Osteocyte (in vitro differentiated cells): ENCODE data around the gene SIX4. TPM values are rescaled to one million over a fixed set of nuclear protein-coding genes. Genes with fewer than 3 reads are reported as not detected.
"Not testable (repeated sequence)": the region's sequence is repeated elsewhere in the genome, so short reads cannot be mapped to it uniquely, and the experiment has no call there.

Experiments used
- DNase-seq: peaks from one replicate; pipeline ENCODE4 v3.0.0; 2021; ENCODE audit warnings: mixed read lengths; ENCODE audit not compliant: unreplicated experiment; ENCODE audit errors: extremely low spot score
- H3K27ac Mint-ChIP-seq: one replicate; pipeline ENCODE4 v1.8.0; 2021; ENCODE audit warnings: mild to moderate bottlenecking, mixed read lengths; ENCODE audit not compliant: unreplicated experiment
- H3K27me3 Mint-ChIP-seq: one replicate; pipeline ENCODE4 v1.8.0; 2021; ENCODE audit warnings: mixed read lengths; ENCODE audit not compliant: unreplicated experiment
- H3K36me3 Mint-ChIP-seq: one replicate; pipeline ENCODE4 v1.8.0; 2021; ENCODE audit warnings: mixed read lengths; ENCODE audit not compliant: unreplicated experiment
- H3K4me1 Mint-ChIP-seq: one replicate; pipeline ENCODE4 v1.8.0; 2021; ENCODE audit warnings: mixed read lengths; ENCODE audit not compliant: unreplicated experiment
- H3K4me3 Mint-ChIP-seq: one replicate; pipeline ENCODE4 v1.8.0; 2021; ENCODE audit warnings: mild to moderate bottlenecking, moderate library complexity, mixed read lengths; ENCODE audit not compliant: unreplicated experiment
- H3K9me3 Mint-ChIP-seq: one replicate; pipeline ENCODE4 v1.8.0; 2021; ENCODE audit warnings: mixed read lengths; ENCODE audit not compliant: unreplicated experiment
- total RNA-seq: library from RNA; stranded (reverse); gene quantifications from 2 replicates; pipeline ENCODE4 v1.2.1, GENCODE V29; 2021
- TF ChIP-seq, protein P1 (sequence below): fragments of 200-600 bp; sonication (generic); IDR thresholded peaks from 2 replicates; pipeline ENCODE4 v1.5.0; 2021; ENCODE audit warnings: antibody characterized with exemption, mild to moderate bottlenecking, moderate library complexity

Gene SIX4
- total RNA-seq, 1 donor from 2014 or later: 80.0 TPM

DNA sequence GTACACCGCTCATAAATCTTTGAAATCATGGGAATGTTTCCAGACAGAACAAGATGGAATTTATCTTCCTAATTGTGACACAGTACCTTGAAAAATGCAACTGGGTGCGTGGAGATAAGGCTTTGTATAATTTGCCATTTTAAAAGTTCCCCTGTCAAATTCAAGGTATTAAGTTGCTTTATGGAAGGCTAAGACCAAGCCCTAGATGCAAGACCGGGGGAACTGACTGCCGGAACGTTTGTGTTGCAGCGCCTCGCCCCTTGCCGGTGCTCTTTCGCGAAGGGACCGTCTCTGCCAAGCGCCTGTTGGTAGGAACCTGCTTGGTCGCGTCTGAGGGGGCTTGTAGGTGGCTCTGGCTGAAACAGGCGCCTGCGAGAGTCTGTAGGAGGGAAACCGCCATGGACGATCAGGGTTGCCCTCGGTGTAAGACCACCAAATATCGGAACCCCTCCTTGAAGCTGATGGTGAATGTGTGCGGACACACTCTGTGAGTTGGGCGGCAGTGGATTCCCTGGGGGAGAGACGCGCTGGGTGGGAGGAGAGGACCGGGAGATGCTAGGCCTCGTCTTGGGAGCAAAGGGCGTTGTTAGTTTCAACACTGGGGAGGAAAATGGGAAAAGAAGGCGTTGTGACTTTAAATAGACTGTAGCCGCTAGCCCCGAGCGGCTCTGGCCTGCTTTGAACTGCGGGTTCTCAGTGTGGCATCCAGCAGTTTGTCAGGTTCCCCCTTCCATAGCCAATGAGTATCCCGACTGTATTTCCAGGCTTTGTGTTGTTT is 10.5 kb upstream of the SIX4 start, which contains the start of gene MNAT1:
Gene MNAT1, plus strand, starts transcription at position 297 of the 778 bp plus-strand sequence. Its CDS starts 102 bp downstream, at position 399.
- Mint-ChIP-seq H3K4me1 (peaks cover 28% of the 10 kb centered on the region), H3K4me3 (peak within 1 kb of the TSS; percentile 95), H3K27me3 (no peaks in the 10 kb centered on the region), H3K36me3 (no peaks in the 10 kb centered on the region), H3K9me3 (no peaks in the 10 kb centered on the region), H3K27ac (peak within 1 kb of the TSS; percentile 99)
- TF ChIP-seq, protein P1, sequence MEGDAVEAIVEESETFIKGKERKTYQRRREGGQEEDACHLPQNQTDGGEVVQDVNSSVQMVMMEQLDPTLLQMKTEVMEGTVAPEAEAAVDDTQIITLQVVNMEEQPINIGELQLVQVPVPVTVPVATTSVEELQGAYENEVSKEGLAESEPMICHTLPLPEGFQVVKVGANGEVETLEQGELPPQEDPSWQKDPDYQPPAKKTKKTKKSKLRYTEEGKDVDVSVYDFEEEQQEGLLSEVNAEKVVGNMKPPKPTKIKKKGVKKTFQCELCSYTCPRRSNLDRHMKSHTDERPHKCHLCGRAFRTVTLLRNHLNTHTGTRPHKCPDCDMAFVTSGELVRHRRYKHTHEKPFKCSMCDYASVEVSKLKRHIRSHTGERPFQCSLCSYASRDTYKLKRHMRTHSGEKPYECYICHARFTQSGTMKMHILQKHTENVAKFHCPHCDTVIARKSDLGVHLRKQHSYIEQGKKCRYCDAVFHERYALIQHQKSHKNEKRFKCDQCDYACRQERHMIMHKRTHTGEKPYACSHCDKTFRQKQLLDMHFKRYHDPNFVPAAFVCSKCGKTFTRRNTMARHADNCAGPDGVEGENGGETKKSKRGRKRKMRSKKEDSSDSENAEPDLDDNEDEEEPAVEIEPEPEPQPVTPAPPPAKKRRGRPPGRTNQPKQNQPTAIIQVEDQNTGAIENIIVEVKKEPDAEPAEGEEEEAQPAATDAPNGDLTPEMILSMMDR: peak; percentile 11
- peak; percentile 91 for DNase-seq

DNA sequence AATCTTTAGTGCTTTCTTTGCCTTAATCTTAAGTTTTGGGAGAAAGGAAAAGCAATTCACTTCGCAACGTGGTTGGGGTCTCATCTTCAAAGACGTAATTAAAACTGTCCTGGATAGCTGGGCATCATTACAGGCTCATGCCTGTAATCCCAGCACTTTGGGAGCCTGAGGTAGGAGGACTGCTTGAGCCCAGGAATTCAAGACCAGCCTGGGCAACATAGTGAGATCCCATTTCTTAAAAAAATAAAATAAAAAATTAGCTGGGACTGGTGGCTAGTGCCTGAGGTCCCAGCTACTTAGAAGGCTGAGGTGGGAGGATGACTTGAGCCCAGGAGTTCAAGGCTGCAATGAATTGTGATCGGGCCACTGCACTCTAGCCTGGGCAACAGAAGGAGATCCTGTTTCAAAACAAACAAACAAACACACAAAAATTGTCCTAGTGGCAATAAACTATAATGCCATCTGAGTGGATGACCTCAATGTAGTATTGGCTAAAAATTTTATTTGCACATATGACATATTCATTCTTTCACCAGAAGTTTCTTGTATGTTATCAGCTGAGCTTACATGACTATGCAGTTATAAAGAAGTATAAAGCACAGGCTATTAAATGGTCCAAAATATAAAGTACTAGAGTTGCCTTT is 8.8 kb upstream of the SIX4 start:
- TF ChIP-seq, protein P1: no peak
- Mint-ChIP-seq H3K4me1 (peaks cover 20% of the 10 kb centered on the region), H3K4me3 (no peak overlapping the region), H3K36me3 (no peaks in the 10 kb centered on the region), H3K27me3 (no peaks in the 10 kb centered on the region), H3K27ac (no peak overlapping the region), H3K9me3 (no peaks in the 10 kb centered on the region)
- no peak for DNase-seq

DNA sequence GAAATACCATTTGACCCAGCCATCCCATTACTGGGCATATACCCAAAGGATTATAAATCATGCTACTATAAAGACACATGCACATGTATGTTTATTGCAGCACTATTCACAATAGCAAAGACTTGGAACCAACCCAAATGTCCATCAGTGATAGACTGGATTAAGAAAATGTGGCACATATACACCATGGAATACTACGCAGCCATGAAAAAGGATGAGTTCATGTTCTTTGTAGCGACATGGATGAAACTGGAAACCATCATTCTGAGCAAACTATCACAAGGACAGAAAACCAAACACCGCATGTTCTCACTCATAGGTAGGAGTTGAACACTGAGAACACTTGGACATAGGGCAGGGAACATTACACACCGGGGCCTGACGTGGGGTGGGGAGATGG is 7.1 kb upstream of the SIX4 start:
- H3K4me1 Mint-ChIP-seq: peaks cover 17% of the 10 kb centered on the region
- H3K4me3 Mint-ChIP-seq, H3K36me3 Mint-ChIP-seq, DNase-seq, H3K27me3 Mint-ChIP-seq, H3K9me3 Mint-ChIP-seq, H3K27ac Mint-ChIP-seq: not testable (repeated sequence)

DNA sequence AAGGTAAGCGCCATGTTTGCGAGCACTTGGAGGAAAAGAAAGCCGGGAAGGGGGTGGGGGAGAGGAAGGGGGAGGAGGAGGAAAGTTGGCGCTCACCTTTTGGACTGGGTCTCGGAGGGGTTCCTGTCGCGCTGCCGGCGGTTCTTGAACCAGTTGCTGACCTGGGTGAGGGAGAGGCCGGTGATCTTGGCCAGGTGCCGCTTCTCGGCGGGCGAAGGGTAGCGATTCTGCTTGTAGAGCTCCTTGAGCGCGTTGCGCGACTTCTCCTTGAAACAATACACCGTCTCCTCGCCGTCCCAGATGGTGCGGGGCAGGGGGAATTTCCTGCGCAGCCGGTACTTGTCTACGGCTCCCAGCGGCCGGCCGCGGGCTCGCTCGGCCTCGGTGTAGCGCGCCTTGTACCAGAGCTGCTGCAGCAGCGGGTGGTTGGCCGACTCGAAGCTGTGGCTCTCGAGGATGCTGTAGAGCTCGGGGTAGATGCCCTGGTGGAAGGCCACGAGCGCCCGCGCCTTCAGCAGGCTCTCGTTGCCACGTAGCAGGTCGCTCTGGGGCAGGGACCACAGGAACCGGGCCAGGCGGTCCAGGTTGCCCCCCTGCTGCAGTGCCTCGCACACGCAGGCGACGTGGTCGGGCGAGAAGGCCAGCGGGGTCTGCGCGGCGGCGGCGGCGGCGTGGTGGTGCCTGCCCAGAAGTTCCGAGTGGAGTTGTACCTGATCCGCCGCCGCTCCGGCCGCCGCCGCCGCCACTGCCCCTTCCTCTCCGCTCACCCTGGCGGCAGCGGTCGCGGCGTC is 840 bp downstream of the SIX4 start:
- H3K9me3 Mint-ChIP-seq: no peaks in the 10 kb centered on the region
- TF ChIP-seq, protein P1: no peak
- peak; percentile 85 for DNase-seq
- peaks cover 31% of the 10 kb centered on the region for H3K36me3 Mint-ChIP-seq
- no peaks in the 10 kb centered on the region for H3K27me3 Mint-ChIP-seq
- H3K27ac Mint-ChIP-seq: peak overlapping the region; percentile 98
- H3K4me3 Mint-ChIP-seq: peak overlapping the region; percentile 100
- peaks cover 32% of the 10 kb centered on the region for H3K4me1 Mint-ChIP-seq

DNA sequence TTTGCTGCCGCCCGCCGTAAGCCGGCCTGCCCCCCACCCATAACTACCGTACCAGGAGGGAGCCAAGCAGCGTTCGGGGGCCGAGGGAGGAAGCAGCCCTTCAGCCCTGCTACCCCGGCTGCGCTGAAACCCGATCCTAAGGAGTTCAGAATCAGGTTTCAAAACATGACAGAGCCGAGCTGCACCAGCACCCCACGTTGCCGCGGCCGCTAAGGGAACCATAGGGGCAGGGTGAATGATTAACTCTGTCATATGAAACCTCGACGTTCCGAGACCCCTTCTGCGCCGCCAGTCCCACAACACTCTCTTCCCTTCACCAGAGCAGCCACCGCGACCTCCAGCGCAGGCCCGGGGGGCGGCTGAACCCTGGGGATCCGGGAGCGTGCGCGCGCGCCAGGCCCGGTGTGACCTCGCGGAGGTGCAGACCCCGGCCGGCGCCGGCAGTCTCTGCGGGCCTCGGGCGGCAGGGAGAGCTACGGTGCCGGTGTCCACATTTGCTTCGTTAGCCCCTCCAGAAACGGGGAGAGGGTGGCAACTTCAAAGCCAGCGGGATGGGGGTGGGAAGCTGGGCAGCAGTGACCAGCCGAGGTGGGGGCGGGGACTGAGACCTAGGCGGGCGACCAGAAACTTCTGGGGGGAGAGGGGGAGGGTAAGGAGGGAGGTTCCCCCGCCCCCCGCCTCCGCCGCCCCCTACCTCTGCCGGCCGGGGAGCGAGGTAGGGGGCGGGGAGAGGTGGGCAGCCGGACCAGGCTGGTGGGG is 1.6 kb downstream of the SIX4 start:
- Mint-ChIP-seq H3K9me3 (no peaks in the 10 kb centered on the region), H3K27me3 (no peaks in the 10 kb centered on the region), H3K27ac (peak overlapping the region; percentile 92), H3K36me3 (peaks cover 33% of the 10 kb centered on the region), H3K4me1 (peaks cover 37% of the 10 kb centered on the region), H3K4me3 (peak overlapping the region; percentile 100)
- DNase-seq: peak; percentile 86
- TF ChIP-seq, protein P1: no peak
